ENCODE results near the gene PDS5B.

GRCh38 chr13:32825481-32825880, 239.2 kb downstream of the PDS5B start:
- TF ChIP-seq CTCF (IDR thresholded peaks at IDR 0.05; ENCODE audit: low read depth, low read length, missing input control) (no peak), YY1 (IDR thresholded peaks at IDR 0.05) (no peak), RAD21 (IDR thresholded peaks at IDR 0.05) (no peak)

Measured in liver (tissue), 3 donors.